ENCODE data around the gene RPTOR. TPM values are rescaled to one million over a fixed set of nuclear protein-coding genes. Genes with fewer than 3 reads are reported as not detected.

Gene RPTOR
- total RNA-seq, 4 donors from 2014 or later = 19.0 to 48.3 (median 27.3) TPM

DNA sequence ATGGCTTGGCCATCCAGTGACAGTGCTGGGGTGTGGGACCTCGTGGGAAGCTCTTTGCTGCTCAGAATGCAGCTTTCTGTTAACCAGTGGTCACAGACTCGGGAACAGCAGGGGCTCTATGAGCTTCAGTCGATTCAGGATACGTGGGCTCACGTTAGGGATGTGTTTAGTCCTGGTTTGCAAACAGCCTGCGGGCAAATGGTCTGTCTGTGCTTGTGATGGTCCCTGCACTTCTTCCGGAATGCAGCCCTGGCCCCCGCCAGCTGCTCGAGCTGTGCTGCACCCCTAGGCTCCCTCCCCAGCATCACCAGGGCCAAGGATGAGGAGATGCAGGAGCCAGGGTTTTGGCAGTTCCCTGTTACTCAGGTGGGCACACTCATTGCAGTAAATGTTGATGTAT, 274.2 kb downstream of the RPTOR start:
- H3K4me1 ChIP-seq = no peaks in the 10 kb centered on the region
- H3K27me3 ChIP-seq = no peaks in the 10 kb centered on the region
- TF ChIP-seq, protein P1, sequence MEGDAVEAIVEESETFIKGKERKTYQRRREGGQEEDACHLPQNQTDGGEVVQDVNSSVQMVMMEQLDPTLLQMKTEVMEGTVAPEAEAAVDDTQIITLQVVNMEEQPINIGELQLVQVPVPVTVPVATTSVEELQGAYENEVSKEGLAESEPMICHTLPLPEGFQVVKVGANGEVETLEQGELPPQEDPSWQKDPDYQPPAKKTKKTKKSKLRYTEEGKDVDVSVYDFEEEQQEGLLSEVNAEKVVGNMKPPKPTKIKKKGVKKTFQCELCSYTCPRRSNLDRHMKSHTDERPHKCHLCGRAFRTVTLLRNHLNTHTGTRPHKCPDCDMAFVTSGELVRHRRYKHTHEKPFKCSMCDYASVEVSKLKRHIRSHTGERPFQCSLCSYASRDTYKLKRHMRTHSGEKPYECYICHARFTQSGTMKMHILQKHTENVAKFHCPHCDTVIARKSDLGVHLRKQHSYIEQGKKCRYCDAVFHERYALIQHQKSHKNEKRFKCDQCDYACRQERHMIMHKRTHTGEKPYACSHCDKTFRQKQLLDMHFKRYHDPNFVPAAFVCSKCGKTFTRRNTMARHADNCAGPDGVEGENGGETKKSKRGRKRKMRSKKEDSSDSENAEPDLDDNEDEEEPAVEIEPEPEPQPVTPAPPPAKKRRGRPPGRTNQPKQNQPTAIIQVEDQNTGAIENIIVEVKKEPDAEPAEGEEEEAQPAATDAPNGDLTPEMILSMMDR (IDR thresholded peaks at IDR 0.05) = no peak
- TF ChIP-seq POLR2A (IDR thresholded peaks at IDR 0.05) = no peak
- no peak for DNase-seq
- intact Hi-C loops (cut with DNase I; ENCODE audit: low total_unique reads) = no loop called here
- no peak overlapping the region for H3K27ac ChIP-seq
- no peak overlapping the region for H3K4me3 ChIP-seq
- no peaks in the 10 kb centered on the region for H3K36me3 ChIP-seq
- H3K9me3 ChIP-seq = no peaks in the 10 kb centered on the region

DNA sequence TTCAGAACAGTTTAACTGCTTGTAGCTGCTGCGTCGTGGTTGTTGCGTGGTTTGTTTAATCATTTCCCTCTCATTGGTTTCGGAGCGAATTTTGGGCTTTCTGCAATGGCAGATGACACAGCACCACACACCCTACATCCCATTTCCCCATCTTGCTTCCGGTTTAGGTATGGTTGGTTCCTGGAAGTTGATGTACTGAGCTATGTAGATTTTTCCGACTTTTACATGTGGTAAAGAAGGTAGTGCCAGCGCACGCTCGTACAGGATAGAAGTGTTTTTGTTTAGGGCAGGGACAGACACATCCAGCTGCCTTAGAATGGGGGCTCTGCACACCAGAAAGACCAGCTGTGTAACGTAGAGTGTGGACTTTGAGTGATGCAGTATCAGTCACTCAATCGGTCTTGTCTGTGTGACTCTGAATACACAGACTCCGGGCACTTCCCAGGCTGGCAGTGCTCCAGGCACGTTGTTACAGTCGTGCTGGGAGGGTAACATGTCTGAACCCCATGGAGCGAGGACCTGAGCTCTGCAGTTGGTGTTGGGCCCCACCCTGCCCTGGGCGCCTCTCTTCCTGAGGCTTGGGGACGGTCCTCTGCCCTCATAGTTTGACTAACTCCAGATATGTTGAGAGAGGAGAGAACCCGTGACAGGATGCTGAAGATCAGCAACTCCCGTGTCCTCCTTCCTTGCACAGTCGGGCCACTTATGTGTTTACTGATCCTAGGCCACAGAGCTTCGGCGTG, 275.0 kb downstream of the RPTOR start:
- intact Hi-C loops (cut with DNase I; ENCODE audit: low total_unique reads) = no loop called here
- Histone ChIP-seq H3K36me3 (no peaks in the 10 kb centered on the region), H3K4me3 (no peak overlapping the region), H3K27ac (no peak overlapping the region), H3K4me1 (no peaks in the 10 kb centered on the region), H3K27me3 (no peaks in the 10 kb centered on the region), H3K9me3 (no peaks in the 10 kb centered on the region)
- no peak for DNase-seq
- TF ChIP-seq, protein P1 (IDR thresholded peaks at IDR 0.05) = no peak
- no peak for TF ChIP-seq POLR2A (IDR thresholded peaks at IDR 0.05)

DNA sequence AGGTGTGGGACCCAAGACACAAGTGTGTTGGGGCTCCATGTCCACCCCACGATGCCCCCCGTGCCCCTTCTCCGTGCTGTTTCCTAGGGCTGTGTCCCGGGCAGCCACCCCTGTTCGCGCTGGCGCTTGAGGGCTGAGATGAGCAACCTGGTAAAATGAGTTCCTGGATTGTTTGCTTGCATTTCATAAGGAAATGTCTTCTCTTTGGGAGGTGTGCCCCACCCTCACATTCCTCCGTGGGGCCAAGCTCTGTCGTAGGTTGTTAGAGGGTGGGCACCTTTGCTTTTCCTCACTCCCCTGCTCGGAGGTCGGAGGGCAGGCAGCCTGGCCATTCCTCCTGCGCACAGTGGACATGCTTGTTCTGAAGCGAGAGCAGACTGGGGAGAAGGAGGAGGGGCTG, 275.7 kb downstream of the RPTOR start:
- H3K4me1 ChIP-seq = no peaks in the 10 kb centered on the region
- no peaks in the 10 kb centered on the region for H3K9me3 ChIP-seq
- H3K27me3 ChIP-seq = no peaks in the 10 kb centered on the region
- H3K4me3 ChIP-seq = no peak overlapping the region
- no peak for DNase-seq
- TF ChIP-seq, protein P1 (IDR thresholded peaks at IDR 0.05) = no peak
- no peak for TF ChIP-seq POLR2A (IDR thresholded peaks at IDR 0.05)
- H3K27ac ChIP-seq = no peak overlapping the region
- no peaks in the 10 kb centered on the region for H3K36me3 ChIP-seq
- intact Hi-C loops (cut with DNase I; ENCODE audit: low total_unique reads) = no loop called here

DNA sequence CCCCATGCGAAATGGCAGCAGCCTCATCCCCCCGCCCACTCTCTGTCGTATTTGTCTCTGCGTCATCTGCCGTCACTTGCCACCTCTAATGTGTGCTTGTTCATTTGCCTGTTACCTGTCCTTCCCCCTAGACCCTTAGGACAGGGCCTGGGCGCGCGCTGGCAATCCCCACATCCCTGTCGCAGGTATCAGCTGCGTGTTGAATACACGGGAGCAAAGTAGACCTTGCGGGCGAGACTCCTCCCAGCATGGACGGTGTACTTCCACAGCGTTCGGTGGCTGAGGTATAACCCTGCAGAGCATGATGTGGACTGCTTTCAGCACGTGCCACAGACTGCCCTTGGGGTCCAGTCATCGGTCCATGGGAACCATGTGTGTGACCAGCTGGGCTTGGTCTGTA, 276.9 kb downstream of the RPTOR start:
- H3K36me3 ChIP-seq = no peaks in the 10 kb centered on the region
- DNase-seq = no peak
- H3K4me3 ChIP-seq = no peak overlapping the region
- intact Hi-C loops (cut with DNase I; ENCODE audit: low total_unique reads) = no loop called here
- TF ChIP-seq, protein P1 (IDR thresholded peaks at IDR 0.05) = no peak
- TF ChIP-seq POLR2A (IDR thresholded peaks at IDR 0.05) = no peak
- H3K27me3 ChIP-seq = no peaks in the 10 kb centered on the region
- no peak overlapping the region for H3K27ac ChIP-seq
- no peaks in the 10 kb centered on the region for H3K4me1 ChIP-seq
- H3K9me3 ChIP-seq = no peaks in the 10 kb centered on the region

DNA sequence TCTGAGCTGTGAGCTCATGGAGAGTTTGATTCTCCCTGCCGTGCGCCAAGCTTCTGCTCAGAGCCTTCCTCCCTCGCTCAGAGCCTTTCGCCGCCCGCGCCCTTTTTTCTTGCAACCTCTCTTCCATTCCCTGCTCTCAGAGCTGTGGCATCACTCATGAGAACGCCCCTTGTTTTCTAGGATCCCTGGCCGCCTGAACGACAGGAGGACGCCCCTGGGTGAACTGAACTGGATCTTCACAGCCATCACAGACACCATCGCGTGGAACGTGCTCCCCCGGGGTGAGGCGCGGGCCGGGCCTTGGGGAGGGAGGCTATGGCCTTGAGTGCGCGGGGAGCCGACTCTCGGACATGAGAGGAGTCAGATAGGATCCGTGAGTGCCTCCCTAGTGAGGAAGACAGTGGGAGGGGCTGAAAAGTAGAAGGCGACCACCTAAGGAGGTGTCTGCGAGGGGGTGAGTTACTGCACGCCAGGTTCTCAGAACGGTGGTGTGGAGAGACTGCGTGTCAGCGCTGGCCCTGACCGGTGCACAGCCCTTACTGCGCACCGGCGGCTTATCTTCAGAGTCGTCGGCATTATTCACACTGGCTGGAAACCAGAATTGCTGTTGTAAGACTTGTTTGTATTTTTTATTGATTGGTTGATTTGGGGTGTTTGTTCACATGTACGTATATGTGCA, 277.5 kb downstream of the RPTOR start:
- Histone ChIP-seq H3K27ac (no peak overlapping the region), H3K4me3 (no peak overlapping the region), H3K9me3 (no peaks in the 10 kb centered on the region), H3K36me3 (no peaks in the 10 kb centered on the region), H3K4me1 (no peaks in the 10 kb centered on the region), H3K27me3 (no peaks in the 10 kb centered on the region)
- DNase-seq = no peak
- TF ChIP-seq POLR2A (IDR thresholded peaks at IDR 0.05) = no peak
- TF ChIP-seq, protein P1 (IDR thresholded peaks at IDR 0.05) = no peak
- intact Hi-C loops (cut with DNase I; ENCODE audit: low total_unique reads) = no loop called here
